GM12878 (cell line): Measurements from ENCODE around the gene SRSF9. TPM values are rescaled to one million over a fixed set of nuclear protein-coding genes. Genes with fewer than 3 reads are reported as not detected.

Experiments used
- ATAC-seq: fragments of 200-7000 bp; cut with Tn5 transposase; 3 replicates; pipeline ENCODE4 v1.9.1; 2020; ENCODE audit warnings: mild to moderate bottlenecking, moderate library complexity
- BruUV-seq: library from RNA; stranded (reverse); fragments of 400-500 nt; replicated peaks from 2 replicates; lab custom pipeline; 2021; lab: Mats Ljungman, UMichigan
- CTCF ChIA-PET: fragments of 300-600 bp; sonication (Branson Sonifier 250); formaldehyde crosslinking; extraction: SDS; loops from one replicate; lab custom pipeline; 2021; ENCODE audit warnings: inconsistent platforms; lab: Yijun Ruan, JAX
- POLR2A ChIA-PET: fragments of 350-600 bp; formaldehyde crosslinking; extraction: SDS; loops from one replicate; lab custom pipeline; 2021; ENCODE audit warnings: inconsistent platforms; lab: Charles Lee
- RAD21 ChIA-PET: fragments of 300-600 bp; sonication (Branson Sonifier 250); formaldehyde crosslinking; loops from one replicate; lab custom pipeline; 2023; ENCODE audit warnings: antibody characterized with exemption; ENCODE audit not compliant: unreplicated experiment; lab: Charles Lee
- SMC1A ChIA-PET: fragments of 300-600 bp; sonication (Branson Sonifier 250); formaldehyde crosslinking; loops from one replicate; lab custom pipeline; 2023; ENCODE audit not compliant: unreplicated experiment, uncharacterized antibody; lab: Charles Lee
- DNase-seq: peaks from one replicate; pipeline ENCODE4 v3.0.0-alpha.2; 2011; ENCODE audit warnings: low read depth, low spot score
- FAIRE-seq: peaks from 3 replicates; lab custom pipeline; 2011; peaks lifted over from hg19 to GRCh38; lab: Jason Lieb, UNC
- H2AFZ ChIP-seq: 2 replicates; pipeline ENCODE4 v1.6.0; 2011; ENCODE audit warnings: low read depth, low read length, control low read depth; ENCODE audit not compliant: control insufficient read depth
- H3K27ac ChIP-seq: 2 replicates; pipeline ENCODE4 v1.5.1; 2011; ENCODE audit warnings: control low read depth; ENCODE audit not compliant: control insufficient read depth, insufficient read depth
- H3K27me3 ChIP-seq, 2 experiments: replicated peaks in 1 of 2; 2 replicates each; pipeline versions ENCODE4 v1.6.0 to v1.6.1; 2011; ENCODE audit warnings: low read length in 1 of 2; ENCODE audit not compliant: control insufficient read depth in 2 of 2, insufficient read depth in 2 of 2
- H3K36me3 ChIP-seq, 2 experiments: 2 replicates each; pipeline ENCODE4 v1.5.1; 2011; ENCODE audit warnings: low read length in 1 of 2; ENCODE audit not compliant: control insufficient read depth in 2 of 2, insufficient read depth in 2 of 2
- H3K4me1 ChIP-seq: 2 replicates; pipeline ENCODE4 v1.6.1; 2011; ENCODE audit warnings: mild to moderate bottlenecking, low read length, moderate library complexity, mixed read lengths; ENCODE audit not compliant: control insufficient read depth, insufficient read depth
- H3K4me2 ChIP-seq: 2 replicates; pipeline ENCODE4 v1.6.0; 2011; ENCODE audit warnings: control low read depth; ENCODE audit not compliant: control insufficient read depth, insufficient read depth
- H3K4me3 ChIP-seq: fragments of 200-600 bp; sonication (generic); 2 replicates; pipeline ENCODE4 v1.5.1; 2016
- H3K79me2 ChIP-seq: 2 replicates; pipeline ENCODE4 v1.6.0; 2011; ENCODE audit warnings: low read length; ENCODE audit not compliant: control insufficient read depth, insufficient read depth
- H3K9ac ChIP-seq: 2 replicates; pipeline ENCODE4 v1.8.0; 2011; ENCODE audit warnings: low read length, control low read depth, mixed read lengths; ENCODE audit not compliant: control insufficient read depth, insufficient read depth
- H3K9me3 ChIP-seq: replicated peaks from 3 replicates; pipeline ENCODE4 v1.5.1; 2011; ENCODE audit warnings: mild to moderate bottlenecking, low read length; ENCODE audit not compliant: control insufficient read depth, insufficient read depth
- H4K20me1 ChIP-seq: 2 replicates; pipeline ENCODE4 v1.6.0; 2011; ENCODE audit not compliant: control insufficient read depth, insufficient read depth
- BACH1 ChIP-seq: fragments of 450-650 bp; IDR thresholded peaks from 2 replicates; pipeline ENCODE4 v1.6.1; 2017; ENCODE audit warnings: mild to moderate bottlenecking, borderline replicate concordance
- CEBPZ ChIP-seq: fragments of 150-350 bp; IDR thresholded peaks from 2 replicates; pipeline ENCODE4 v1.6.1; 2016; ENCODE audit warnings: low read depth, low read length
- FOXM1 ChIP-seq: IDR thresholded peaks from 2 replicates; pipeline ENCODE4 v1.6.1; 2012; ENCODE audit warnings: low read depth, mild to moderate bottlenecking, inconsistent platforms, low read length, moderate library complexity
- IKZF1 ChIP-seq: fragments of 450-650 bp; conservative IDR thresholded peaks from 2 replicates; pipeline ENCODE4 v1.6.1; 2017; ENCODE audit warnings: antibody characterized with exemption, mild to moderate bottlenecking
- MEF2B ChIP-seq: fragments of 450-650 bp; IDR thresholded peaks from 2 replicates; pipeline ENCODE4 v1.6.1; 2018; ENCODE audit warnings: mild to moderate bottlenecking, moderate library complexity; ENCODE audit not compliant: partially characterized antibody, poor library complexity, severe bottlenecking
- NFXL1 ChIP-seq: fragments of 450-650 bp; IDR thresholded peaks from 2 replicates; pipeline ENCODE4 v1.6.1; 2017; ENCODE audit warnings: antibody characterized with exemption, mild to moderate bottlenecking, borderline replicate concordance
- NKRF ChIP-seq: fragments of 450-650 bp; conservative IDR thresholded peaks from 2 replicates; pipeline ENCODE4 v1.6.1; 2017; ENCODE audit warnings: mild to moderate bottlenecking, moderate library complexity
- PAX5 ChIP-seq: IDR thresholded peaks from 2 replicates; pipeline ENCODE4 v1.6.1; 2011; ENCODE audit warnings: low read depth, low read length, borderline replicate concordance
- PBX3 ChIP-seq: IDR thresholded peaks from 2 replicates; pipeline ENCODE4 v1.6.1; 2011; ENCODE audit warnings: mild to moderate bottlenecking, low read depth, low read length, moderate library complexity; ENCODE audit not compliant: insufficient replicate concordance
- RFX5 ChIP-seq: IDR thresholded peaks from 2 replicates; pipeline ENCODE4 v1.6.1; 2011; ENCODE audit warnings: low read depth, low read length, improper control_type of control experiment
- SIN3A ChIP-seq: IDR thresholded peaks from 2 replicates; pipeline ENCODE4 v1.6.1; 2012; ENCODE audit warnings: low read depth, low read length, improper control_type of control experiment
- YY1 ChIP-seq: IDR thresholded peaks from 2 replicates; pipeline ENCODE4 v1.6.1; 2011; ENCODE audit warnings: low read depth, mild to moderate bottlenecking, low read length
- ZNF217 ChIP-seq: fragments of 450-650 bp; IDR thresholded peaks from 2 replicates; pipeline ENCODE4 v1.6.1; 2017; ENCODE audit warnings: antibody characterized with exemption, mild to moderate bottlenecking
- ZNF384 ChIP-seq: IDR thresholded peaks from 2 replicates; pipeline ENCODE4 v1.6.1; 2012; ENCODE audit warnings: low read depth, mild to moderate bottlenecking, low read length, improper control_type of control experiment, borderline replicate concordance
- ZNF622 ChIP-seq: fragments of 450-650 bp; IDR thresholded peaks from 2 replicates; pipeline ENCODE4 v1.6.1; 2017; ENCODE audit warnings: mild to moderate bottlenecking, inconsistent platforms
- WGBS: methylation state at CpG from one replicate; pipeline ENCODE4 v1.1.6; 2016; ENCODE audit warnings: low lambda C conversion rate; ENCODE audit not compliant: insufficient replicate concordance, insufficient coverage; ENCODE audit errors: missing lambda C conversion rate; 5-methylcytosine and 5-hydroxymethylcytosine counted together
- in situ Hi-C: fragments of 300-500 bp; cut with MboI; formaldehyde crosslinking; loops from 9 replicates; pipeline ENCODE4 v1.14.3; 2018; ENCODE audit warnings: mixed read lengths
- intact Hi-C: fragments of 100-400 bp; cut with micrococcal nuclease; formaldehyde crosslinking; loops from one replicate; pipeline ENCODE4 v1.14.2; 2022; ENCODE audit not compliant: unreplicated experiment
- polyA plus RNA-seq, 11 experiments: library from polyadenylated mRNA; depleted of rRNA in 4 of 11; unstranded in 6 of 11; stranded (reverse) in 5 of 11; fragments of >200 nt; fragmentation: Nextera tagmentation in 4 of 11; fragmentation: Illumina TruSeq in 1 of 11; extraction: Ambion mirVana in 4 of 11; extraction: Trizol in 1 of 11; gene quantifications; 1 replicate in 1 of 11; 2 replicates in 10 of 11; pipeline versions ENCODE4 v1.2.1 to v1.2.3, GENCODE V29; 2011 to 2016; ENCODE audit warnings: inconsistent platforms in 2 of 11, missing spikeins in 2 of 11, low read depth in 1 of 11
- total RNA-seq, 4 experiments: library from RNA; depleted of rRNA in 3 of 4; stranded (reverse); fragments of >200 nt in 3 of 4; fragmentation: Illumina TruSeq in 1 of 4; extraction: Trizol in 1 of 4; gene quantifications; 2 replicates each; pipeline versions ENCODE4 v1.2.1 to v1.2.3, GENCODE V29; 2013 to 2021

The SRSF9 gene
- total and polyA plus RNA-seq, 10 of the 15 experiments (the other 5 are each of a cell fraction or from before 2014, with no cell fraction given) = 56.2 to 510 (median 186) TPM

GRCh38 chr12:120437735-120438494 lies 31.6 kb downstream of the SRSF9 start, which contains the start of gene COX6A1:
COX6A1 (plus strand) TSS chr12:120438113; CDS start chr12:120438127, 14 bp downstream.
- ChIA-PET POLR2A (interaction anchor here (0.7 to 1.3 kb wide), 6 partner anchors 25 to 409 kb away, joined by 3 to 9 read pairs (median 5); partner anchors contain the start of gene DYNLL1), SMC1A (interaction anchor here (1.0 to 1.9 kb wide), 6 partner anchors 9 to 210 kb away, joined by 3 to 6 read pairs (median 4); partner anchors contain the start of gene POP5), CTCF (interaction anchor here (0.6 to 2.3 kb wide), 8 partner anchors 9 to 663 kb away, joined by 3 to 35 read pairs (median 4); partner anchors contain the start of genes POP5, SIRT4 and SRSF9), RAD21 (interaction anchor here (0.7 to 1.6 kb wide), 5 partner anchors 28 to 534 kb away, joined by 3 to 8 read pairs (median 3); partner anchors contain the start of gene POP5)
- peak; percentile 97 for ATAC-seq
- DNase-seq = peak; percentile 99
- Histone ChIP-seq H3K36me3 (peaks cover 0 to 8% of the 10 kb centered on the region in 2 experiments; a peak in 2 of 4 replicates), H3K4me3 (peak within 1 kb of the TSS; percentile 89), H3K27me3 (no peaks in the 10 kb centered on the region), H3K79me2 (peaks cover 25% of the 10 kb centered on the region), H3K9ac (peak within 1 kb of the TSS; percentile 74), H3K27ac (peak within 1 kb of the TSS; percentile 53), H3K4me2 (peak within 1 kb of the TSS; percentile 70), H4K20me1 (no peaks in the 10 kb centered on the region), H3K9me3 (no peaks in the 10 kb centered on the region), H3K4me1 (no peaks in the 10 kb centered on the region; the same call in 1 of the 2 replicates), H2AFZ (peak within 1 kb of the TSS; percentile 100)
- intact Hi-C loops = loop anchor here (2.0 kb wide), 1 partner anchor 31 kb away; the partner anchor contains the start of gene SRSF9
- WGBS = under 1% methylated on average over 59 of the region's 59 CpGs
- no TSS peak for BruUV-seq
- FAIRE-seq = peak; percentile 99
- in situ Hi-C loops = loop anchor here (10.0 kb wide), 1 partner anchor 113 kb away; the partner anchor contains the start of gene PLA2G1B
- no peak for TF ChIP-seq NFXL1
- peak; percentile 33; the same call in 1 of the 2 replicates for TF ChIP-seq SIN3A
- TF ChIP-seq PAX5 = no peak
- peak; percentile 97 for TF ChIP-seq YY1
- TF ChIP-seq RFX5 = no peak; the same call in 1 of the 2 replicates
- TF ChIP-seq CEBPZ = no peak
- TF ChIP-seq MEF2B = no peak
- TF ChIP-seq NKRF = peak; percentile 65
- TF ChIP-seq ZNF217 = no peak
- no peak for TF ChIP-seq ZNF622
- TF ChIP-seq PBX3 = no peak
- TF ChIP-seq FOXM1 = no peak
- TF ChIP-seq IKZF1 = peak; percentile 77
- no peak for TF ChIP-seq ZNF384
- peak; percentile 53; the same call in 1 of the 2 replicates for TF ChIP-seq BACH1
